Stimulated activated CD8-positive, alpha-beta memory T cell treated with anti-CD3 and anti-CD28 coated beads, Interleukin-7, amount 100 ng/mL, for 4 hours (primary cell): Measurements from ENCODE around the gene SIGLEC14.
"Not testable (repeated sequence)": the region's sequence is repeated elsewhere in the genome, so short reads cannot be mapped to it uniquely, and the experiment has no call there.

Experiments
- DNase-seq, 2 donors: peaks; one replicate each; pipeline ENCODE4 v3.0.0-alpha.2; 2020; ENCODE audit warnings: low read depth in 2 of 2

Gene SIGLEC14

GRCh38 chr19:51646730-51647129 lies at the start of gene SIGLEC14:
SIGLEC14 (minus strand) TSS chr19:51646825; CDS start chr19:51646759, 66 bp downstream.
- not testable (repeated sequence) for DNase-seq

GRCh38 chr19:51695702-51696315 lies 49.2 kb upstream of the SIGLEC14 start:
- no peak for DNase-seq

- DNase-seq = no peak
Observed at GRCh38 chr19:51695088-51695487, 48.5 kb upstream of the SIGLEC14 start.

GRCh38 chr19:51694318-51695085 lies 47.9 kb upstream of the SIGLEC14 start:
- no peak for DNase-seq

- no peak for DNase-seq
Observed at GRCh38 chr19:51693819-51694218, 47.2 kb upstream of the SIGLEC14 start.

GRCh38 chr19:51693260-51693659 lies 46.6 kb upstream of the SIGLEC14 start, which contains the start of gene SPACA6:
SPACA6 (plus strand) TSS chr19:51693330; CDS start chr19:51693527, 197 bp downstream.
- DNase-seq = no peak

- DNase-seq = no peak
Observed at GRCh38 chr19:51692468-51692867, 45.8 kb upstream of the SIGLEC14 start.

- DNase-seq = no peak
Observed at GRCh38 chr19:51691584-51692428, 45.2 kb upstream of the SIGLEC14 start.

GRCh38 chr19:51691074-51691583 lies 44.5 kb upstream of the SIGLEC14 start:
- DNase-seq = no peak

GRCh38 chr19:51690454-51691073 lies 43.9 kb upstream of the SIGLEC14 start:
- peak in 1 of 2 donors; percentile 33 for DNase-seq

GRCh38 chr19:51689751-51690453 lies 43.3 kb upstream of the SIGLEC14 start:
- DNase-seq = no peak

GRCh38 chr19:51688671-51689571 lies 42.3 kb upstream of the SIGLEC14 start:
- no peak for DNase-seq

GRCh38 chr19:51687791-51688670 lies 41.4 kb upstream of the SIGLEC14 start:
- DNase-seq = no peak

- DNase-seq = no peak
Observed at GRCh38 chr19:51686171-51686570, 39.5 kb upstream of the SIGLEC14 start.

GRCh38 chr19:51681286-51681941 lies 34.8 kb upstream of the SIGLEC14 start:
- no peak for DNase-seq

GRCh38 chr19:51680474-51680873 lies 33.8 kb upstream of the SIGLEC14 start:
- no peak for DNase-seq

- DNase-seq = no peak
Observed at GRCh38 chr19:51676566-51677083, 30.0 kb upstream of the SIGLEC14 start.
